HEK293 (cell line): ENCODE data around the gene PCBP3.
A peak's percentile ranks its signal among the peaks of the same experiment; 100 is the strongest.

Experiments
- CTCF ChIA-PET: fragments of 350-600 bp; formaldehyde crosslinking; extraction: SDS; loops from one replicate; lab custom pipeline; 2021; ENCODE audit warnings: antibody characterized with exemption; lab: Yijun Ruan, JAX
- POLR2A ChIA-PET: fragments of 300-600 bp; formaldehyde crosslinking; extraction: SDS; loops from one replicate; lab custom pipeline; 2020; ENCODE audit warnings: antibody characterized with exemption, inconsistent platforms; lab: Yijun Ruan, JAX
- H3K27ac ChIP-seq: fragments of 200-500 bp; sonication (Bioruptor generic); 2 replicates; pipeline ENCODE4 v1.5.1; 2014; ENCODE audit warnings: low read depth, low read length, control low read depth, inconsistent platforms; ENCODE audit errors: extremely low read depth
- H3K36me3 ChIP-seq, 2 experiments: fragments of 200-500 bp in 1 of 2; sonication (Bioruptor generic) in 1 of 2; 1 replicate in 1 of 2; 2 replicates in 1 of 2; pipeline ENCODE4 v1.5.1; 2014 to 2017; ENCODE audit warnings: inconsistent platforms in 2 of 2, low read length in 2 of 2; ENCODE audit not compliant: control insufficient read depth in 2 of 2, insufficient read depth in 1 of 2
- H3K4me1 ChIP-seq: fragments of 200-500 bp; sonication (Bioruptor generic); 2 replicates; pipeline ENCODE4 v1.5.1; 2014; ENCODE audit warnings: mild to moderate bottlenecking, low read length, inconsistent platforms; ENCODE audit not compliant: control insufficient read depth, insufficient read depth
- H3K4me3 ChIP-seq: 2 replicates; pipeline ENCODE4 v1.5.1; 2011; ENCODE audit warnings: low read depth, mild to moderate bottlenecking, control low read depth, low read length, moderate library complexity
- H3K9me3 ChIP-seq: fragments of 200-500 bp; sonication (Bioruptor generic); 2 replicates; pipeline ENCODE4 v1.5.1; 2014; ENCODE audit warnings: low read depth, low read length, inconsistent platforms; ENCODE audit not compliant: control insufficient read depth, insufficient read depth
- BCL11A ChIP-seq: fragments of 450-650 bp; formaldehyde crosslinking; IDR thresholded peaks from 2 replicates; pipeline ENCODE4 v1.5.1; 2016; ENCODE audit warnings: low read depth, missing biosample characterization, missing genetic modification characterization
- BCL11B ChIP-seq: fragments of 450-650 bp; formaldehyde crosslinking; IDR thresholded peaks from 2 replicates; pipeline ENCODE4 v1.5.1; 2016; ENCODE audit warnings: low read depth, missing biosample characterization, missing genetic modification characterization
- FEZF1 ChIP-seq: fragments of 450-650 bp; formaldehyde crosslinking; IDR thresholded peaks from 2 replicates; pipeline ENCODE4 v1.5.1; 2016; ENCODE audit warnings: missing biosample characterization, missing genetic modification characterization
- PATZ1 ChIP-seq: fragments of 450-650 bp; formaldehyde crosslinking; IDR thresholded peaks from 2 replicates; pipeline ENCODE4 v1.5.1; 2016; ENCODE audit warnings: missing biosample characterization, missing genetic modification characterization
- PRDM6 ChIP-seq: fragments of 450-650 bp; formaldehyde crosslinking; IDR thresholded peaks from 2 replicates; pipeline ENCODE4 v1.5.1; 2017; ENCODE audit warnings: missing biosample characterization, missing genetic modification characterization
- SALL2 ChIP-seq: fragments of 450-650 bp; formaldehyde crosslinking; IDR thresholded peaks from 2 replicates; pipeline ENCODE4 v1.5.0; 2017; ENCODE audit warnings: missing biosample characterization, mild to moderate bottlenecking, missing genetic modification characterization, borderline replicate concordance
- ZNF133 ChIP-seq: fragments of 450-650 bp; formaldehyde crosslinking; IDR thresholded peaks from 2 replicates; pipeline ENCODE4 v1.5.1; 2016; ENCODE audit warnings: missing biosample characterization, missing genetic modification characterization
- ZNF214 ChIP-seq: fragments of 450-650 bp; formaldehyde crosslinking; IDR thresholded peaks from 2 replicates; pipeline ENCODE4 v1.5.1; 2017; ENCODE audit warnings: missing biosample characterization, mild to moderate bottlenecking, missing genetic modification characterization, borderline replicate concordance
- ZNF398 ChIP-seq: fragments of 450-650 bp; formaldehyde crosslinking; IDR thresholded peaks from 2 replicates; pipeline ENCODE4 v1.5.1; 2017; ENCODE audit warnings: missing biosample characterization, missing genetic modification characterization
- ZNF510 ChIP-seq: fragments of 450-650 bp; formaldehyde crosslinking; IDR thresholded peaks from 2 replicates; pipeline ENCODE4 v1.5.1; 2018; ENCODE audit warnings: mild to moderate bottlenecking, missing genetic modification characterization, missing biosample characterization; ENCODE audit not compliant: insufficient replicate concordance
- ZNF544 ChIP-seq: fragments of 450-650 bp; formaldehyde crosslinking; IDR thresholded peaks from 2 replicates; pipeline ENCODE4 v1.5.0; 2017; ENCODE audit warnings: missing biosample characterization, missing genetic modification characterization
- ZNF707 ChIP-seq: fragments of 450-650 bp; formaldehyde crosslinking; IDR thresholded peaks from 2 replicates; pipeline ENCODE4 v1.5.1; 2016; ENCODE audit warnings: missing biosample characterization, missing genetic modification characterization
- ZNF777 ChIP-seq: fragments of 450-650 bp; formaldehyde crosslinking; IDR thresholded peaks from 2 replicates; pipeline ENCODE4 v1.5.1; 2017; ENCODE audit warnings: missing biosample characterization, missing genetic modification characterization, borderline replicate concordance

PCBP3 gene

GRCh38 chr21:45987121-45987711 lies 343.7 kb downstream of the PCBP3 start (continued):
- TF ChIP-seq ZNF398 = no peak
- TF ChIP-seq ZNF510 (tag by site-specific recombination) = no peak
- no peak for TF ChIP-seq FEZF1 (tag by site-specific recombination)
- TF ChIP-seq SALL2 = no peak
- TF ChIP-seq ZNF133 (tag by site-specific recombination) = no peak
- TF ChIP-seq PRDM6 (tag by site-specific recombination) = no peak
- no peak for TF ChIP-seq ZNF544 (tag by site-specific recombination)
- TF ChIP-seq BCL11B (tag by site-specific recombination) = peak; percentile 90
- TF ChIP-seq ZNF777 (tag by site-specific recombination) = no peak
- no peak for TF ChIP-seq PATZ1 (tag by site-specific recombination)
- no peak for TF ChIP-seq ZNF707 (tag by site-specific recombination)
- TF ChIP-seq BCL11A (tag by site-specific recombination) = peak; percentile 65

GRCh38 chr21:45988366-45989347 lies 345.1 kb downstream of the PCBP3 start:
- CTCF ChIA-PET = no interaction called here
- H3K4me3 ChIP-seq = no peak overlapping the region
- H3K27ac ChIP-seq = no peak overlapping the region
- POLR2A ChIA-PET = interaction anchor here (0.6 kb wide), 1 partner anchor 264 kb away, joined by 3 read pairs; no protein-coding TSS in a partner anchor
- H3K4me1 ChIP-seq = no peaks in the 10 kb centered on the region
- TF ChIP-seq ZNF214 (tag by site-specific recombination) (no peak), PATZ1 (tag by site-specific recombination) (peak; percentile 40; the same call in 1 of the 2 replicates), ZNF777 (tag by site-specific recombination) (no peak)
- no peaks in the 10 kb centered on the region for H3K9me3 ChIP-seq
- H3K36me3 ChIP-seq = peaks cover 10 to 74% of the 10 kb centered on the region in 2 experiments; a peak in 2 of 3 replicates
